ENCODE results near the gene ACVRL1. TPM values are rescaled to one million over a fixed set of nuclear protein-coding genes. Genes with fewer than 3 reads are reported as not detected.

ACVRL1 gene
- total RNA-seq, 1 experiment from 2014 or later = 0.36 TPM

DNA sequence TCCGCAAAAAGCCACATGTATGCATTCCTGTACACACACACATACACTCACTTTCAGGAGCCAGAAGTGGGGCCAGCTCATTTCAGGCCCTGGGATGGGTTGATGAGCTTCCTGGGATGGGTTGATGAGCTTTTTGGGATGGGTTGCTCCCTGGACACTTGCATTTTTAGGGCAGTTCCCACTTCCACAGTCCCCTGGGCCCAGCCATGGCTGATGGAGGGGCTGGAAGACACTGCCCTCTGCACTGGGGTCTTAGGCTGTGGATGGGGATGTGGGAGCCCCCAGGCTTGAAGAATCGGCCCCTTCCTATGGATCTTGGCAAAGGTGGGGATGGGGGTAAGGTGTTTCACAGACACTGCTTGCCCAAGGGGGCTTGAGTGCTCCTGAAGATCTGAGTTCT is 12.7 kb downstream of the ACVRL1 start:
- no peak for DNase-seq (ENCODE audit: low read depth, low spot score)

DNA sequence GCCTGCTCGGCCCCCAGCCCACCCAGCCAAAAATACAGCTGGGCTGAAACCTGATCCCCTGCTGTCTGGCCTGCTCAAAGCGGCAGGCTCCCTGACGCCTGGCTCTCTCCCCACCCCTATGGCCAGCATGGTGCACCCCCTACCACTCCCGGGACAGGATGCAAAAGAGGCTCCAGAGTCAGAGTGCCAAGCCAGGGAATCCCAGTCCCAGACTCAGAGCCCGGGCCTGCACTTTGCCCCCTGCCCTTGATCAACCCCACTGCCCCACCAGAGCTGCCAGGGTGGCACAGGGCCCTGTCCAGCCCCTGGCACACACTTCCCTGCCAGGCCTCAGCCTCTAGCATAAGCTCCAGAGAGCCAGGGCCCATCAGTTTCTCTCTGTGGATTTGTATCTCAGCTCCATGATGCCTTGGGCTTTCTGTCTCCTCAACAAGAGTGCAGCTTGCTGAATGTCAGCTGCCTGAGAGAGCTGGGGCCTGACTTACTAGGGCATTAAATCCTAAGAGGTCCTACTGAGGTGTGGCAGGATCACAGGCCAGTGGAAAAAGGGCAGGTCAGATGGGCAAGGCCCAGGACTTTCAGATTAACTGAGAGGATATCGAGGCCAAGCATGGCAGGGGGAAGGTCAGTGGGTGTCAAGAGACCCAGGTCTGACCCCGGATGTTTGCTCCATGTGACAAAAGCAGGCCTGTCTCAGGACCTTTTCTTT is 13.9 kb downstream of the ACVRL1 start:
- in situ Hi-C loops (cut with HindIII; ENCODE audit: low pct_unique_long_range_greater_than_20kb, low sequenced_read_pairs) (no loop called here), intact Hi-C loops (cut with micrococcal nuclease; ENCODE audit: unreplicated experiment) (no loop called here)
- TF ChIP-seq, protein P1, sequence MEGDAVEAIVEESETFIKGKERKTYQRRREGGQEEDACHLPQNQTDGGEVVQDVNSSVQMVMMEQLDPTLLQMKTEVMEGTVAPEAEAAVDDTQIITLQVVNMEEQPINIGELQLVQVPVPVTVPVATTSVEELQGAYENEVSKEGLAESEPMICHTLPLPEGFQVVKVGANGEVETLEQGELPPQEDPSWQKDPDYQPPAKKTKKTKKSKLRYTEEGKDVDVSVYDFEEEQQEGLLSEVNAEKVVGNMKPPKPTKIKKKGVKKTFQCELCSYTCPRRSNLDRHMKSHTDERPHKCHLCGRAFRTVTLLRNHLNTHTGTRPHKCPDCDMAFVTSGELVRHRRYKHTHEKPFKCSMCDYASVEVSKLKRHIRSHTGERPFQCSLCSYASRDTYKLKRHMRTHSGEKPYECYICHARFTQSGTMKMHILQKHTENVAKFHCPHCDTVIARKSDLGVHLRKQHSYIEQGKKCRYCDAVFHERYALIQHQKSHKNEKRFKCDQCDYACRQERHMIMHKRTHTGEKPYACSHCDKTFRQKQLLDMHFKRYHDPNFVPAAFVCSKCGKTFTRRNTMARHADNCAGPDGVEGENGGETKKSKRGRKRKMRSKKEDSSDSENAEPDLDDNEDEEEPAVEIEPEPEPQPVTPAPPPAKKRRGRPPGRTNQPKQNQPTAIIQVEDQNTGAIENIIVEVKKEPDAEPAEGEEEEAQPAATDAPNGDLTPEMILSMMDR (IDR thresholded peaks at IDR 0.05) = no peak
- no peak for TF ChIP-seq SIN3A (IDR thresholded peaks at IDR 0.05; ENCODE audit: borderline replicate concordance, insufficient read depth, low read depth, low read length)
- TF ChIP-seq, protein P2, sequence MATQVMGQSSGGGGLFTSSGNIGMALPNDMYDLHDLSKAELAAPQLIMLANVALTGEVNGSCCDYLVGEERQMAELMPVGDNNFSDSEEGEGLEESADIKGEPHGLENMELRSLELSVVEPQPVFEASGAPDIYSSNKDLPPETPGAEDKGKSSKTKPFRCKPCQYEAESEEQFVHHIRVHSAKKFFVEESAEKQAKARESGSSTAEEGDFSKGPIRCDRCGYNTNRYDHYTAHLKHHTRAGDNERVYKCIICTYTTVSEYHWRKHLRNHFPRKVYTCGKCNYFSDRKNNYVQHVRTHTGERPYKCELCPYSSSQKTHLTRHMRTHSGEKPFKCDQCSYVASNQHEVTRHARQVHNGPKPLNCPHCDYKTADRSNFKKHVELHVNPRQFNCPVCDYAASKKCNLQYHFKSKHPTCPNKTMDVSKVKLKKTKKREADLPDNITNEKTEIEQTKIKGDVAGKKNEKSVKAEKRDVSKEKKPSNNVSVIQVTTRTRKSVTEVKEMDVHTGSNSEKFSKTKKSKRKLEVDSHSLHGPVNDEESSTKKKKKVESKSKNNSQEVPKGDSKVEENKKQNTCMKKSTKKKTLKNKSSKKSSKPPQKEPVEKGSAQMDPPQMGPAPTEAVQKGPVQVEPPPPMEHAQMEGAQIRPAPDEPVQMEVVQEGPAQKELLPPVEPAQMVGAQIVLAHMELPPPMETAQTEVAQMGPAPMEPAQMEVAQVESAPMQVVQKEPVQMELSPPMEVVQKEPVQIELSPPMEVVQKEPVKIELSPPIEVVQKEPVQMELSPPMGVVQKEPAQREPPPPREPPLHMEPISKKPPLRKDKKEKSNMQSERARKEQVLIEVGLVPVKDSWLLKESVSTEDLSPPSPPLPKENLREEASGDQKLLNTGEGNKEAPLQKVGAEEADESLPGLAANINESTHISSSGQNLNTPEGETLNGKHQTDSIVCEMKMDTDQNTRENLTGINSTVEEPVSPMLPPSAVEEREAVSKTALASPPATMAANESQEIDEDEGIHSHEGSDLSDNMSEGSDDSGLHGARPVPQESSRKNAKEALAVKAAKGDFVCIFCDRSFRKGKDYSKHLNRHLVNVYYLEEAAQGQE (IDR thresholded peaks at IDR 0.05; ENCODE audit: insufficient read depth in 1 of 2, low read depth in 2 of 2, low read length in 1 of 2) = no peak
- no peak for TF ChIP-seq POLR2AphosphoS5 (IDR thresholded peaks at IDR 0.05; ENCODE audit: low read depth, low read length)
- no peak for TF ChIP-seq TCF7L2 (IDR thresholded peaks at IDR 0.05; ENCODE audit: low read depth, low read length)
- Histone ChIP-seq H3K9me3 (ENCODE audit: control insufficient read depth, insufficient read depth, low read depth, low read length) (no peaks in the 10 kb centered on the region), H3K4me1 (ENCODE audit: control insufficient read depth, insufficient read depth, low read length) (no peaks in the 10 kb centered on the region), H3K27ac (ENCODE audit: low read length) (no peak overlapping the region), H3K36me3 (ENCODE audit: control insufficient read depth, insufficient read depth, low read length) (no peaks in the 10 kb centered on the region), H3K4me3 (ENCODE audit: low read depth in 2 of 2, low read length in 2 of 2) (no peak overlapping the region), H3K27me3 (ENCODE audit: control insufficient read depth, insufficient read depth, low read length) (no peaks in the 10 kb centered on the region)
- CTCF ChIA-PET = no interaction called here
- BruUV-seq (replicated peaks) = no TSS peak
- POLR2A ChIA-PET = interaction anchor here (1.2 kb wide), 1 partner anchor 41 kb away, joined by 3 read pairs; no protein-coding TSS in a partner anchor
- DNase-seq (ENCODE audit: low read depth, low spot score) (no peak), ATAC-seq (no peak)

More for the DNA sequence above, 12.7 kb downstream of the ACVRL1 start:
- ATAC-seq = no peak
- in situ Hi-C loops (cut with HindIII; ENCODE audit: low pct_unique_long_range_greater_than_20kb, low sequenced_read_pairs) = no loop called here
- no peak overlapping the region for H3K27ac ChIP-seq (ENCODE audit: low read length)
- TF ChIP-seq, protein P1 (IDR thresholded peaks at IDR 0.05) = no peak
- no peak for TF ChIP-seq TCF7L2 (IDR thresholded peaks at IDR 0.05; ENCODE audit: low read depth, low read length)
- TF ChIP-seq, protein P2 (IDR thresholded peaks at IDR 0.05; ENCODE audit: insufficient read depth in 1 of 2, low read depth in 2 of 2, low read length in 1 of 2) = no peak
- no peak for TF ChIP-seq POLR2AphosphoS5 (IDR thresholded peaks at IDR 0.05; ENCODE audit: low read depth, low read length)
- TF ChIP-seq SIN3A (IDR thresholded peaks at IDR 0.05; ENCODE audit: borderline replicate concordance, insufficient read depth, low read depth, low read length) = no peak
- H3K4me1 ChIP-seq (ENCODE audit: control insufficient read depth, insufficient read depth, low read length) = no peaks in the 10 kb centered on the region
- H3K36me3 ChIP-seq (ENCODE audit: control insufficient read depth, insufficient read depth, low read length) = no peaks in the 10 kb centered on the region
- H3K27me3 ChIP-seq (ENCODE audit: control insufficient read depth, insufficient read depth, low read length) = no peaks in the 10 kb centered on the region
- ChIA-PET POLR2A (no interaction called here), CTCF (interaction anchor here (0.5 kb wide), 1 partner anchor 32 kb away, joined by 5 read pairs; the partner anchor contains the start of gene ANKRD33)
- intact Hi-C loops (cut with micrococcal nuclease; ENCODE audit: unreplicated experiment) = no loop called here
- BruUV-seq (replicated peaks) = no TSS peak
- H3K4me3 ChIP-seq (ENCODE audit: low read depth in 2 of 2, low read length in 2 of 2) = no peak overlapping the region
- H3K9me3 ChIP-seq (ENCODE audit: control insufficient read depth, insufficient read depth, low read depth, low read length) = no peaks in the 10 kb centered on the region

Measured in Panc1 (cell line).